Measurements from ENCODE around the gene DEFB113.

DNA sequence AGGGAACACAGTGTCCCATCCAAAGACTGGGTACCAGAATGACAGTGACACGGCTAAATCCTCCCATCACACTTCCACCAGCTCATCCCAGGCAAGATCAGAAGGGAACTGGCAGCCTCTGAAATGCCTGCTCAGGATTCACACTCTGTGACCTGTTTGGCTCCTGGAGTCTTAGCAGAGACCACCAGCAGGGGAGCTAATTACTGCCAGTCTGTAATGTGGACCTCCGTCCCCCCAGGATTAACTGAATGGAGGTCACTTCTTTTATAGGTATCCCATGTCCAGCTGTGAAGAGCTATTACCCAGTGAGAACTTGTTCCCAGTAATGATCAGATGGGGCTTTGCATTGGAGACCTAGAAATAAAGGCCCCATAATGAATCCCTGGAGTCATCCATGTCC lies 50.6 kb downstream of the DEFB113 start:
- TF ChIP-seq, protein P1, sequence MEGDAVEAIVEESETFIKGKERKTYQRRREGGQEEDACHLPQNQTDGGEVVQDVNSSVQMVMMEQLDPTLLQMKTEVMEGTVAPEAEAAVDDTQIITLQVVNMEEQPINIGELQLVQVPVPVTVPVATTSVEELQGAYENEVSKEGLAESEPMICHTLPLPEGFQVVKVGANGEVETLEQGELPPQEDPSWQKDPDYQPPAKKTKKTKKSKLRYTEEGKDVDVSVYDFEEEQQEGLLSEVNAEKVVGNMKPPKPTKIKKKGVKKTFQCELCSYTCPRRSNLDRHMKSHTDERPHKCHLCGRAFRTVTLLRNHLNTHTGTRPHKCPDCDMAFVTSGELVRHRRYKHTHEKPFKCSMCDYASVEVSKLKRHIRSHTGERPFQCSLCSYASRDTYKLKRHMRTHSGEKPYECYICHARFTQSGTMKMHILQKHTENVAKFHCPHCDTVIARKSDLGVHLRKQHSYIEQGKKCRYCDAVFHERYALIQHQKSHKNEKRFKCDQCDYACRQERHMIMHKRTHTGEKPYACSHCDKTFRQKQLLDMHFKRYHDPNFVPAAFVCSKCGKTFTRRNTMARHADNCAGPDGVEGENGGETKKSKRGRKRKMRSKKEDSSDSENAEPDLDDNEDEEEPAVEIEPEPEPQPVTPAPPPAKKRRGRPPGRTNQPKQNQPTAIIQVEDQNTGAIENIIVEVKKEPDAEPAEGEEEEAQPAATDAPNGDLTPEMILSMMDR (conservative IDR thresholded peaks at IDR 0.05; ENCODE audit: low read length) = no peak
- TF ChIP-seq EZH2phosphoT487 (IDR thresholded peaks at IDR 0.05; ENCODE audit: borderline replicate concordance, low read depth, low read length) = no peak

All from OCI-LY7 (cell line).